K562 (cell line): ENCODE results near the gene UBAP2. TPM values are rescaled to one million over a fixed set of nuclear protein-coding genes. Genes with fewer than 3 reads are reported as not detected.

Experiments
- ATAC-seq: fragments of 200-7000 bp; cut with Tn5 transposase; 3 replicates; pipeline ENCODE4 v1.9.1; 2020; ENCODE audit warnings: moderate library complexity
- BruUV-seq: library from RNA; stranded (reverse); fragments of 400-500 nt; replicated peaks from 2 replicates; lab custom pipeline; 2021; lab: Mats Ljungman, UMichigan
- CTCF ChIA-PET: fragments of 300-600 bp; formaldehyde crosslinking; extraction: SDS; loops from one replicate; lab custom pipeline; 2021; ENCODE audit warnings: low intra/inter-chr PET ratio; lab: Yijun Ruan, JAX
- POLR2A ChIA-PET: fragments of 300-600, 350-650 bp; sonication (Branson Sonifier 250); formaldehyde crosslinking; extraction: SDS; loops from one replicate; lab custom pipeline; 2021; ENCODE audit warnings: antibody characterized with exemption, inconsistent platforms; lab: Yijun Ruan, JAX
- DNase-seq, 4 experiments: peaks; one replicate each; pipeline versions ENCODE4 v3.0.0 to v3.0.0-alpha.2; 2011 to 2018; ENCODE audit warnings: low spot score in 3 of 4, mixed read lengths in 3 of 4; ENCODE audit errors: extremely low read depth in 1 of 4
- FAIRE-seq: peaks from 2 replicates; lab custom pipeline; 2011; peaks lifted over from hg19 to GRCh38; lab: Jason Lieb, UNC
- H2AFZ ChIP-seq: 2 replicates; pipeline ENCODE4 v1.6.0; 2011; ENCODE audit warnings: low read depth, low read length, control low read depth, inconsistent platforms
- H3K27ac ChIP-seq: fragments of 200-600 bp; 3 replicates; pipeline ENCODE4 v1.8.0; 2011; ENCODE audit warnings: low read depth, mild to moderate bottlenecking, control low read depth, inconsistent platforms, low read length, moderate library complexity, mixed read lengths; ENCODE audit errors: extremely low read depth
- H3K27me3 ChIP-seq, 2 experiments: fragments of 300-600 bp in 1 of 2; 2 replicates in 1 of 2; 3 replicates in 1 of 2; pipeline versions ENCODE4 v1.6.0 to v1.8.0; 2011; ENCODE audit warnings: inconsistent platforms in 2 of 2, low read length in 2 of 2, mild to moderate bottlenecking in 1 of 2, mixed read lengths in 1 of 2, moderate library complexity in 1 of 2; ENCODE audit not compliant: control insufficient read depth in 2 of 2, insufficient read depth in 2 of 2
- H3K36me3 ChIP-seq: fragments of 300-600 bp; 3 replicates; pipeline ENCODE4 v1.8.0; 2011; ENCODE audit warnings: mild to moderate bottlenecking, low read length, inconsistent platforms; ENCODE audit not compliant: control insufficient read depth, insufficient read depth
- H3K4me1 ChIP-seq, 2 experiments: fragments of 200-600 bp in 1 of 2; replicated peaks in 1 of 2; 2 replicates in 1 of 2; 3 replicates in 1 of 2; pipeline versions ENCODE4 v1.5.1 to v1.8.0; 2011; ENCODE audit warnings: inconsistent platforms in 2 of 2, low read length in 2 of 2, mild to moderate bottlenecking in 1 of 2, mixed read lengths in 1 of 2, moderate library complexity in 1 of 2; ENCODE audit not compliant: control insufficient read depth in 2 of 2, insufficient read depth in 2 of 2
- H3K4me2 ChIP-seq: 2 replicates; pipeline ENCODE4 v1.6.1; 2011; ENCODE audit warnings: low read length, control low read depth, inconsistent platforms, mixed read lengths; ENCODE audit not compliant: insufficient read depth
- H3K4me3 ChIP-seq: fragments of 200-600 bp; sonication (generic), shearing (Covaris generic); 2 replicates; pipeline ENCODE4 v1.5.1; 2016; ENCODE audit warnings: control low read depth, inconsistent platforms
- H3K79me2 ChIP-seq: fragments of 200-600 bp; 3 replicates; pipeline ENCODE4 v1.8.0; 2011; ENCODE audit warnings: low read length, inconsistent platforms; ENCODE audit not compliant: control insufficient read depth, insufficient read depth
- H3K9ac ChIP-seq, 2 experiments: 2 replicates each; pipeline versions ENCODE4 v1.6.0 to v1.6.1; 2011; ENCODE audit warnings: low read depth in 2 of 2, low read length in 2 of 2, control low read depth in 1 of 2, inconsistent platforms in 1 of 2, mild to moderate bottlenecking in 1 of 2, mixed read lengths in 1 of 2; ENCODE audit not compliant: insufficient read depth in 1 of 2
- H3K9me1 ChIP-seq: one replicate; pipeline ENCODE4 v1.6.0; 2011; ENCODE audit warnings: inconsistent platforms, mild to moderate bottlenecking, low read length, moderate library complexity; ENCODE audit not compliant: control insufficient read depth, insufficient read depth
- H3K9me3 ChIP-seq: replicated peaks from 2 replicates; pipeline ENCODE4 v1.5.1; 2011; ENCODE audit warnings: low read depth, low read length, inconsistent platforms; ENCODE audit not compliant: control insufficient read depth, insufficient read depth
- H4K20me1 ChIP-seq: replicated peaks from 2 replicates; pipeline ENCODE4 v1.6.1; 2011; ENCODE audit warnings: low read length, inconsistent platforms, mixed read lengths; ENCODE audit not compliant: control insufficient read depth, insufficient read depth
- ARID4B ChIP-seq: sonication (generic); formaldehyde crosslinking; IDR thresholded peaks from 2 replicates; pipeline ENCODE4 v1.8.0; 2022; ENCODE audit warnings: mild to moderate bottlenecking, missing genetic modification reagents
- CHD2 ChIP-seq: IDR thresholded peaks from 2 replicates; pipeline ENCODE4 v1.6.1; 2011; ENCODE audit warnings: low read depth, low read length
- DLX4 ChIP-seq: fragments of 250-450 bp; sonication (Bioruptor Pico); IDR thresholded peaks from 2 replicates; pipeline ENCODE4 v1.6.1; 2021; ENCODE audit warnings: mild to moderate bottlenecking
- MAFG ChIP-seq: fragments of 450-650 bp; conservative IDR thresholded peaks from 2 replicates; pipeline ENCODE4 v1.6.1; 2016; ENCODE audit warnings: missing genetic modification characterization, missing compliant biosample characterization
- RBM25 ChIP-seq: fragments of 200-400 bp; formaldehyde crosslinking; IDR thresholded peaks from 2 replicates; pipeline ENCODE4 v1.6.1; 2018; ENCODE audit warnings: low read length, low read depth, moderate library complexity; ENCODE audit not compliant: severe bottlenecking
- ZNF121 ChIP-seq: sonication (generic); formaldehyde crosslinking; conservative IDR thresholded peaks from 2 replicates; pipeline ENCODE4 v1.8.0; 2022; ENCODE audit warnings: missing genetic modification reagents
- ZNF165 ChIP-seq: fragments of 250-450 bp; sonication (Bioruptor Pico); IDR thresholded peaks from 2 replicates; pipeline ENCODE4 v1.4.0; 2020; ENCODE audit warnings: borderline replicate concordance
- ZNF584 ChIP-seq: fragments of 200-800 bp; sonication (Bioruptor generic); IDR thresholded peaks from 2 replicates; pipeline ENCODE4 v1.6.1; 2016; ENCODE audit warnings: low read depth, mild to moderate bottlenecking, missing genetic modification characterization, missing compliant biosample characterization
- ZNF764 ChIP-seq: fragments of 250-450 bp; sonication (Bioruptor Pico); IDR thresholded peaks from 2 replicates; pipeline ENCODE4 v1.4.0; 2020; ENCODE audit warnings: low read depth, mild to moderate bottlenecking, moderate library complexity
- ZNF766 ChIP-seq: fragments of 200-800 bp; sonication (Bioruptor generic); conservative IDR thresholded peaks from 2 replicates; pipeline ENCODE4 v1.6.1; 2016; ENCODE audit warnings: missing genetic modification characterization, missing compliant biosample characterization
- WGBS: fragments of 100-300 bp; shearing (Covaris generic); methylation state at CpG from one replicate; pipeline ENCODE4 v1.1.6; 2016; ENCODE audit warnings: low coverage, mixed read lengths; ENCODE audit not compliant: insufficient coverage; ENCODE audit errors: missing lambda C conversion rate; 5-methylcytosine and 5-hydroxymethylcytosine counted together
- in situ Hi-C: fragments of 300-500 bp; cut with MboI; formaldehyde crosslinking; loops from 4 replicates; pipeline ENCODE4 v1.15.0; 2018; ENCODE audit warnings: inconsistent platforms, mixed read lengths
- intact Hi-C: fragments of 100-400 bp; cut with micrococcal nuclease; formaldehyde crosslinking; loops from 2 replicates; pipeline ENCODE4 v1.14.2; 2022
- polyA plus RNA-seq, 8 experiments: library from polyadenylated mRNA; depleted of rRNA in 4 of 8; stranded (reverse) in 5 of 8; unstranded in 3 of 8; fragments of >200 nt; fragmentation: Nextera tagmentation in 2 of 8; fragmentation: Illumina TruSeq in 1 of 8; extraction: Ambion mirVana in 2 of 8; extraction: Trizol in 1 of 8; gene quantifications; 2 replicates each; pipeline versions ENCODE4 v1.2.1 to v1.2.3, GENCODE V29; 2011 to 2014; ENCODE audit warnings: inconsistent platforms in 1 of 8, missing spikeins in 1 of 8
- total RNA-seq, 7 experiments: library from RNA; depleted of rRNA in 6 of 7; stranded (reverse); fragments of >200 nt in 6 of 7; fragmentation: Illumina TruSeq in 2 of 7; extraction: Trizol in 2 of 7; gene quantifications; 2 replicates each; pipeline versions ENCODE4 v1.2.1 to v1.2.3, GENCODE V29; 2011 to 2021; ENCODE audit warnings: low replicate concordance in 1 of 7

Gene UBAP2
- total and polyA plus RNA-seq, 9 of the 15 experiments (the other 6 are each of a cell fraction or from before 2014, with no cell fraction given) = 8.7 to 47.9 (median 18.7) TPM

- no peaks in the 10 kb centered on the region for H3K79me2 ChIP-seq
- TF ChIP-seq DLX4 (CRISPR knock-in tag) = no peak
- peak; percentile 59 for TF ChIP-seq RBM25
- no peak for TF ChIP-seq MAFG (tag)
- peak; percentile 83 for TF ChIP-seq ZNF121 (CRISPR knock-in tag)
- TF ChIP-seq ZNF584 (CRISPR knock-in tag) = no peak
- no peak for TF ChIP-seq ZNF764
- TF ChIP-seq ZNF165 (CRISPR knock-in tag) = no peak
- no peak for TF ChIP-seq CHD2
- TF ChIP-seq ZNF766 (CRISPR knock-in tag) = no peak
- no peak for TF ChIP-seq ARID4B
- no peaks in the 10 kb centered on the region for H4K20me1 ChIP-seq
- no peak for FAIRE-seq
- no TSS peak for BruUV-seq
- H3K9me3 ChIP-seq = no peaks in the 10 kb centered on the region
- H3K36me3 ChIP-seq = no peaks in the 10 kb centered on the region
- intact Hi-C loops = no loop called here
- no peaks in the 10 kb centered on the region; a peak in 2 of 5 replicates for H3K4me1 ChIP-seq
- H3K4me3 ChIP-seq = no peak overlapping the region
- ChIA-PET CTCF (no interaction called here), POLR2A (interaction anchor here (2.7 kb wide), 1 partner anchor 12 kb away, joined by 12 read pairs; the partner anchor contains the start of gene UBAP2)
- H3K27ac ChIP-seq = no peak overlapping the region
- H3K9ac ChIP-seq = no peak overlapping the region
- in situ Hi-C loops = no loop called here
- no peak for ATAC-seq
- H3K9me1 ChIP-seq = no peaks in the 10 kb centered on the region
- no peak overlapping the region for H3K4me2 ChIP-seq
- H2AFZ ChIP-seq = no peak overlapping the region
- no peak for DNase-seq
- no peaks in the 10 kb centered on the region for H3K27me3 ChIP-seq
- WGBS = 30% methylated on average over 3 of the region's 3 CpGs
Observed at GRCh38 chr9:34059954-34060353, 11.3 kb upstream of the UBAP2 start.
